ENCODE measurements around the gene LUC7L.

GRCh38 chr16:146646-147045, 82.6 kb downstream of the LUC7L start:
- no peak for TF ChIP-seq CTCF (IDR thresholded peaks at IDR 0.05)
- no peak for TF ChIP-seq ZFX (IDR thresholded peaks at IDR 0.05; ENCODE audit: borderline replicate concordance)
